Thyroid gland (tissue), 4 donors: ENCODE results near the gene HHAT. TPM values are rescaled to one million over a fixed set of nuclear protein-coding genes. Genes with fewer than 3 reads are reported as not detected.

Source experiments
- DNase-seq, 2 donors: peaks; one replicate each; pipeline ENCODE4 v3.0.0-alpha.2; 2019
- H3K27ac ChIP-seq, 3 donors: fragments of 200-600 bp; sonication (generic); 1 replicate in 2 of 3; 2 replicates in 1 of 3; pipeline ENCODE4 v1.5.1; 2016 to 2019; ENCODE audit warnings: mild to moderate bottlenecking in 1 of 3, moderate library complexity in 1 of 3
- H3K27me3 ChIP-seq: fragments of 200-600 bp; sonication (generic); one replicate; pipeline ENCODE4 v1.5.1; 2019
- H3K36me3 ChIP-seq, 2 donors: fragments of 200-600 bp; sonication (generic); one replicate each; pipeline ENCODE4 v1.5.1; 2016 to 2019
- H3K4me1 ChIP-seq, 2 donors: fragments of 200-600 bp; sonication (generic); one replicate each; pipeline ENCODE4 v1.5.1; 2017 to 2019
- H3K4me3 ChIP-seq, 3 donors: fragments of 200-600 bp; sonication (generic); replicated peaks in 1 of 3; 1 replicate in 2 of 3; 2 replicates in 1 of 3; pipeline ENCODE4 v1.5.1; 2016; ENCODE audit warnings: mild to moderate bottlenecking in 1 of 3
- H3K9me3 ChIP-seq: fragments of 200-600 bp; sonication (generic); one replicate; pipeline ENCODE4 v1.5.1; 2017
- CTCF ChIP-seq, 6 experiments: fragments of 200-600 bp in 3 of 6; fragments of 450-650 bp in 3 of 6; sonication (generic) in 3 of 6; IDR thresholded peaks; one replicate each; pipeline ENCODE4 v1.5.1; 2016 to 2019; ENCODE audit warnings: antibody characterized with exemption in 6 of 6, mild to moderate bottlenecking in 2 of 6, inconsistent platforms in 1 of 6, moderate library complexity in 1 of 6
- POLR2A ChIP-seq, 2 donors: fragments of 450-650 bp; IDR thresholded peaks; one replicate each; pipeline ENCODE4 v1.6.1; 2017; ENCODE audit warnings: antibody characterized with exemption in 2 of 2, mild to moderate bottlenecking in 2 of 2, moderate library complexity in 1 of 2
- WGBS, 2 donors: methylation state at CpG; one replicate each; pipeline ENCODE4 v1.1.5; 2017; 5-methylcytosine and 5-hydroxymethylcytosine counted together
- intact Hi-C: fragments of 100-400 bp; cut with DNase I; formaldehyde crosslinking; loops from one replicate; pipeline ENCODE4 v1.15.1; 2023
- small RNA-seq: library from RNA; depleted of rRNA; stranded (forward); fragments of <200 nt; gene quantifications from one replicate; pipeline ENCODE3, GENCODE V24; 2016
- total RNA-seq, 4 donors: library from RNA; depleted of rRNA; stranded (reverse); fragments of >200 nt; gene quantifications; one replicate each; pipeline ENCODE4 v1.2.3, GENCODE V29; 2016

HHAT gene
- total RNA-seq, 4 donors from 2014 or later: 7.9 to 15.9 (median 10.5) TPM

GRCh38 chr1:210722410-210723081 lies 393.8 kb downstream of the HHAT start:
- H3K4me1 ChIP-seq: no peaks in the 10 kb centered on the region
- H3K27me3 ChIP-seq: no peaks in the 10 kb centered on the region
- H3K27ac ChIP-seq: no peak overlapping the region
- whole genome bisulfite sequencing, 2 donors: 59 to 61% methylated on average over 1 of the region's 1 CpG
- H3K9me3 ChIP-seq: no peaks in the 10 kb centered on the region
- TF ChIP-seq CTCF (IDR thresholded peaks at IDR 0.05) (no peak), POLR2A (IDR thresholded peaks at IDR 0.05) (no peak)
- no peak for DNase-seq
- H3K36me3 ChIP-seq: no peaks in the 10 kb centered on the region
- intact Hi-C loops: no loop called here
- H3K4me3 ChIP-seq: no peak overlapping the region

GRCh38 chr1:210723646-210724045 lies 394.9 kb downstream of the HHAT start:
- Histone ChIP-seq H3K4me1 (no peaks in the 10 kb centered on the region), H3K4me3 (no peak overlapping the region), H3K36me3 (no peaks in the 10 kb centered on the region), H3K9me3 (no peaks in the 10 kb centered on the region), H3K27me3 (no peaks in the 10 kb centered on the region), H3K27ac (no peak overlapping the region)
- TF ChIP-seq CTCF (IDR thresholded peaks at IDR 0.05) (no peak), POLR2A (IDR thresholded peaks at IDR 0.05) (no peak)
- 52 to 54% methylated on average over 4 of the region's 4 CpGs for WGBS, 2 donors
- intact Hi-C loops: no loop called here
- no peak for DNase-seq

GRCh38 chr1:210724768-210725167 lies 396.1 kb downstream of the HHAT start:
- Histone ChIP-seq H3K9me3 (no peaks in the 10 kb centered on the region), H3K27ac (no peak overlapping the region), H3K27me3 (no peaks in the 10 kb centered on the region), H3K36me3 (no peaks in the 10 kb centered on the region), H3K4me1 (no peaks in the 10 kb centered on the region), H3K4me3 (no peak overlapping the region)
- no peak for TF ChIP-seq CTCF (IDR thresholded peaks at IDR 0.05)
- TF ChIP-seq POLR2A (IDR thresholded peaks at IDR 0.05): no peak
- no peak for DNase-seq
- intact Hi-C loops: no loop called here
- 83 to 94% methylated on average over 2 of the region's 2 CpGs for WGBS, 2 donors

Small RNAs within 50 kb of the gene (small RNA-seq; reads per million reads assigned to genes)
- 0.66 reads per million for gene RNU5A-8P

Other genes starting within 250 kb of the HHAT start
- 1 to 10 TPM; 1.5 to 4.0 (median 3.6) TPM for gene SERTAD4, start 96.1 kb upstream of the HHAT start, total RNA-seq